ENCODE measurements around the gene IRAK3.

GRCh38 chr12:66269142-66269541, 80.1 kb downstream of the IRAK3 start:
- no peak for TF ChIP-seq CTCF (IDR thresholded peaks at IDR 0.05)
- TF ChIP-seq POLR2A (IDR thresholded peaks at IDR 0.05) = no peak
